H9 (cell line): ENCODE data around the gene AHSG. TPM values are rescaled to one million over a fixed set of nuclear protein-coding genes. Genes with fewer than 3 reads are reported as not detected.

Source experiments
- DNase-seq: peaks from one replicate; pipeline ENCODE4 v3.0.0-alpha.2; 2017
- H2AFZ ChIP-seq: one replicate; pipeline ENCODE4 v1.6.1; 2013; ENCODE audit warnings: mild to moderate bottlenecking, low read length, control low read depth, moderate library complexity
- H2AK5ac ChIP-seq: 2 replicates; pipeline ENCODE4 v1.6.1; 2013; ENCODE audit warnings: low read length, control low read depth, mixed read lengths; ENCODE audit not compliant: insufficient read length
- H2BK120ac ChIP-seq: one replicate; pipeline ENCODE4 v1.6.1; 2013; ENCODE audit warnings: low read depth, mild to moderate bottlenecking, low read length, control low read depth, inconsistent platforms; ENCODE audit not compliant: poor library complexity, severe bottlenecking
- H2BK12ac ChIP-seq: 2 replicates; pipeline ENCODE4 v1.6.1; 2013; ENCODE audit warnings: low read length, control low read depth, mixed read lengths, low read depth; ENCODE audit not compliant: insufficient read length
- H2BK15ac ChIP-seq: 2 replicates; pipeline ENCODE4 v1.6.1; 2013; ENCODE audit warnings: low read depth, low read length, control low read depth
- H2BK20ac ChIP-seq: one replicate; pipeline ENCODE4 v1.6.1; 2013; ENCODE audit warnings: low read depth, mild to moderate bottlenecking, low read length, control low read depth, inconsistent platforms; ENCODE audit not compliant: poor library complexity, severe bottlenecking
- H2BK5ac ChIP-seq: 2 replicates; pipeline ENCODE4 v1.6.1; 2013; ENCODE audit warnings: low read length, control low read depth, mixed read lengths; ENCODE audit not compliant: insufficient read length
- H3K14ac ChIP-seq: 2 replicates; pipeline ENCODE4 v1.6.1; 2013; ENCODE audit warnings: low read length, control low read depth; ENCODE audit not compliant: insufficient read depth
- H3K18ac ChIP-seq: 2 replicates; pipeline ENCODE4 v1.6.1; 2013; ENCODE audit warnings: low read depth, mild to moderate bottlenecking, mixed read lengths, low read length, control low read depth; ENCODE audit not compliant: insufficient read length
- H3K23ac ChIP-seq: 2 replicates; pipeline ENCODE4 v1.6.1; 2013; ENCODE audit warnings: low read length, control low read depth, mixed read lengths, low read depth; ENCODE audit not compliant: insufficient read length
- H3K23me2 ChIP-seq: 2 replicates; pipeline ENCODE4 v1.6.1; 2013; ENCODE audit warnings: low read depth, mild to moderate bottlenecking, mixed read lengths, low read length, control low read depth; ENCODE audit not compliant: insufficient read length, poor library complexity, severe bottlenecking
- H3K27ac ChIP-seq: 2 replicates; pipeline ENCODE4 v1.5.1; 2013; ENCODE audit warnings: low read length, control low read depth, mixed read lengths, low read depth; ENCODE audit not compliant: insufficient read length
- H3K27me3 ChIP-seq: 2 replicates; pipeline ENCODE4 v1.6.1; 2013; ENCODE audit warnings: low read length, control low read depth, inconsistent platforms; ENCODE audit not compliant: insufficient read depth
- H3K4ac ChIP-seq: 2 replicates; pipeline ENCODE4 v1.6.1; 2013; ENCODE audit warnings: low read depth, mild to moderate bottlenecking, control low read depth, inconsistent platforms, low read length, moderate library complexity
- H3K4me1 ChIP-seq: 2 replicates; pipeline ENCODE4 v1.6.1; 2013; ENCODE audit warnings: low read length, control low read depth, inconsistent platforms; ENCODE audit not compliant: insufficient read depth
- H3K4me2 ChIP-seq: 2 replicates; pipeline ENCODE4 v1.6.1; 2013; ENCODE audit warnings: low read length, control low read depth, mixed read lengths; ENCODE audit not compliant: insufficient read length, insufficient read depth
- H3K56ac ChIP-seq: 2 replicates; pipeline ENCODE4 v1.6.1; 2013; ENCODE audit warnings: low read depth, mild to moderate bottlenecking, mixed read lengths, low read length, control low read depth; ENCODE audit not compliant: insufficient read length
- H3K79me1 ChIP-seq: 2 replicates; pipeline ENCODE4 v1.6.1; 2013; ENCODE audit warnings: low read depth, mild to moderate bottlenecking, moderate library complexity, low read length, control low read depth, inconsistent platforms; ENCODE audit not compliant: insufficient read depth, poor library complexity, severe bottlenecking
- H3K79me2 ChIP-seq: 2 replicates; pipeline ENCODE4 v1.6.1; 2013; ENCODE audit warnings: low read length, control low read depth, inconsistent platforms; ENCODE audit not compliant: insufficient read depth
- H3K9ac ChIP-seq: 2 replicates; pipeline ENCODE4 v1.6.1; 2013; ENCODE audit warnings: low read length, control low read depth, mixed read lengths; ENCODE audit not compliant: insufficient read length; ENCODE audit errors: extremely low read depth
- H3K9me3 ChIP-seq: one replicate; pipeline ENCODE4 v1.6.1; 2013; ENCODE audit warnings: low read depth, low read length, inconsistent platforms; ENCODE audit not compliant: control insufficient read depth
- H3T11ph ChIP-seq: one replicate; pipeline ENCODE4 v1.6.1; 2013; ENCODE audit warnings: mild to moderate bottlenecking, low read length, control low read depth, inconsistent platforms
- H4K20me1 ChIP-seq: one replicate; pipeline ENCODE4 v1.6.1; 2013; ENCODE audit not compliant: control insufficient read depth, insufficient read length, insufficient read depth
- H4K5ac ChIP-seq: 2 replicates; pipeline ENCODE4 v1.6.1; 2013; ENCODE audit warnings: low read depth, mild to moderate bottlenecking, mixed read lengths, low read length, control low read depth; ENCODE audit not compliant: insufficient read length
- H4K8ac ChIP-seq: replicated peaks from 2 replicates; pipeline ENCODE4 v1.6.1; 2013; ENCODE audit warnings: low read length, control low read depth, mixed read lengths, low read depth; ENCODE audit not compliant: insufficient read length
- H4K91ac ChIP-seq: 2 replicates; pipeline ENCODE4 v1.6.1; 2013; ENCODE audit warnings: low read depth, mild to moderate bottlenecking, moderate library complexity, mixed read lengths, low read length, control low read depth; ENCODE audit not compliant: insufficient read length
- H3K27ac Mint-ChIP-seq, 3 experiments: 2 replicates in 2 of 3; 3 replicates in 1 of 3; pipeline ENCODE4 v1.8.0; 2020 to 2021; ENCODE audit warnings: mixed read lengths in 3 of 3, mild to moderate bottlenecking in 1 of 3, moderate library complexity in 1 of 3
- H3K27me3 Mint-ChIP-seq: 2 replicates; pipeline ENCODE4 v1.8.0; 2021; ENCODE audit warnings: low read depth, mild to moderate bottlenecking, moderate library complexity, mixed read lengths
- H3K36me3 Mint-ChIP-seq, 3 experiments: 2 replicates in 2 of 3; 3 replicates in 1 of 3; pipeline ENCODE4 v1.8.0; 2020 to 2021; ENCODE audit warnings: low read depth in 3 of 3, mixed read lengths in 3 of 3; ENCODE audit not compliant: insufficient read depth in 1 of 3
- H3K4me1 Mint-ChIP-seq, 2 experiments: 2 replicates each; pipeline ENCODE4 v1.8.0; 2020; ENCODE audit warnings: mixed read lengths in 2 of 2
- H3K4me3 Mint-ChIP-seq, 2 experiments: 2 replicates in 1 of 2; 3 replicates in 1 of 2; pipeline ENCODE4 v1.8.0; 2020 to 2021; ENCODE audit warnings: mild to moderate bottlenecking in 2 of 2, mixed read lengths in 2 of 2, moderate library complexity in 1 of 2
- H3K9me3 Mint-ChIP-seq, 2 experiments: 2 replicates in 1 of 2; 3 replicates in 1 of 2; pipeline ENCODE4 v1.8.0; 2020; ENCODE audit warnings: mild to moderate bottlenecking in 2 of 2, mixed read lengths in 2 of 2, moderate library complexity in 1 of 2
- WGBS: extraction: QIAGEN DNeasy Blood & Tissue Kit; methylation state at CpG from one replicate; pipeline ENCODE4 v1.1.7; 2013; ENCODE audit warnings: missing lambda C conversion rate, low lambda C conversion rate, mixed read lengths; ENCODE audit not compliant: insufficient read length; ENCODE audit errors: extremely low coverage; 5-methylcytosine and 5-hydroxymethylcytosine counted together
- total RNA-seq: library from RNA; stranded (reverse); gene quantifications from 2 replicates; pipeline ENCODE4 v1.2.1, GENCODE V29; 2021
- TF ChIP-seq, protein P1 (sequence below): fragments of 200-600 bp; sonication (generic); conservative IDR thresholded peaks from 3 replicates; pipeline ENCODE4 v1.8.0; 2021; ENCODE audit warnings: antibody characterized with exemption, mild to moderate bottlenecking

AHSG gene
- total RNA-seq, 1 experiment from 2014 or later, result not detected

DNA sequence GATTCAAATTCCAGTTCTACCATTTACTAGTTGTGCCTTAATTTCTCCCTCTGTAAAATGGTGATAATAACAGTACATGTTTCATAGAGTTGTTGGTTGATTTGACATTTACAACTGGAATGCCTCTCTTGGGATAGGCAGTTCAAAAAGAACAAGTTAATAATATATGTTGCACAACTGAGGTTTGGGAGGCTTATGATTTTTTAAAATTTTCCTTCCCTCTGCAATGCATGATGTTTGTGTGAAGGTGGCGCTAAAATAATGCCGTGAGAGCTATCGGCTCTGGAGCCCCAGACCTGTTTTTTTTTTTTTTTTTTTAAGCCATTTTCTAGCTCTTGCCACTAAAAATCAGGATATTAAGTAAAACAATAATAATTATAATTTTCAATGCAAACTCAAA, 23.7 kb upstream of the AHSG start:
- no peak overlapping the region for H3K14ac ChIP-seq
- H2AFZ ChIP-seq, result no peak overlapping the region
- H3K79me1 ChIP-seq, result no peaks in the 10 kb centered on the region
- no peak overlapping the region for H4K8ac ChIP-seq
- no peak overlapping the region for H3T11ph ChIP-seq
- WGBS, result no CpG with 5 or more reads among the region's 3 CpGs
- no peak overlapping the region for H3K56ac ChIP-seq
- H3K23me2 ChIP-seq, result no peaks in the 10 kb centered on the region
- H3K4me3 Mint-ChIP-seq, result no peak overlapping the region
- no peak overlapping the region for H3K9ac ChIP-seq
- peaks cover 13 to 22% (median 21%) of the 10 kb centered on the region in 3 experiments; a peak in 6 of 7 replicates for H3K36me3 Mint-ChIP-seq
- H3K27ac ChIP-seq, result no peak overlapping the region
- no peak overlapping the region for H3K27ac Mint-ChIP-seq
- no peak overlapping the region for H2BK5ac ChIP-seq
- no peaks in the 10 kb centered on the region for H3K4me1 ChIP-seq
- no peaks in the 10 kb centered on the region for H3K4me1 Mint-ChIP-seq
- no peak overlapping the region for H4K91ac ChIP-seq
- H3K18ac ChIP-seq, result no peak overlapping the region
- H2BK120ac ChIP-seq, result no peak overlapping the region
- no peak overlapping the region for H3K23ac ChIP-seq
- H3K4ac ChIP-seq, result no peak overlapping the region
- H2BK15ac ChIP-seq, result no peak overlapping the region
- no peak overlapping the region for H3K4me2 ChIP-seq
- H2AK5ac ChIP-seq, result no peak overlapping the region
- no peaks in the 10 kb centered on the region for H3K9me3 ChIP-seq
- no peak for DNase-seq
- TF ChIP-seq, protein P1, sequence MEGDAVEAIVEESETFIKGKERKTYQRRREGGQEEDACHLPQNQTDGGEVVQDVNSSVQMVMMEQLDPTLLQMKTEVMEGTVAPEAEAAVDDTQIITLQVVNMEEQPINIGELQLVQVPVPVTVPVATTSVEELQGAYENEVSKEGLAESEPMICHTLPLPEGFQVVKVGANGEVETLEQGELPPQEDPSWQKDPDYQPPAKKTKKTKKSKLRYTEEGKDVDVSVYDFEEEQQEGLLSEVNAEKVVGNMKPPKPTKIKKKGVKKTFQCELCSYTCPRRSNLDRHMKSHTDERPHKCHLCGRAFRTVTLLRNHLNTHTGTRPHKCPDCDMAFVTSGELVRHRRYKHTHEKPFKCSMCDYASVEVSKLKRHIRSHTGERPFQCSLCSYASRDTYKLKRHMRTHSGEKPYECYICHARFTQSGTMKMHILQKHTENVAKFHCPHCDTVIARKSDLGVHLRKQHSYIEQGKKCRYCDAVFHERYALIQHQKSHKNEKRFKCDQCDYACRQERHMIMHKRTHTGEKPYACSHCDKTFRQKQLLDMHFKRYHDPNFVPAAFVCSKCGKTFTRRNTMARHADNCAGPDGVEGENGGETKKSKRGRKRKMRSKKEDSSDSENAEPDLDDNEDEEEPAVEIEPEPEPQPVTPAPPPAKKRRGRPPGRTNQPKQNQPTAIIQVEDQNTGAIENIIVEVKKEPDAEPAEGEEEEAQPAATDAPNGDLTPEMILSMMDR, result peak; percentile 66
- H4K5ac ChIP-seq, result no peak overlapping the region
- H3K9me3 Mint-ChIP-seq, result no peaks in the 10 kb centered on the region
- H4K20me1 ChIP-seq, result no peaks in the 10 kb centered on the region
- H2BK12ac ChIP-seq, result no peak overlapping the region
- no peaks in the 10 kb centered on the region for H3K27me3 ChIP-seq
- no peaks in the 10 kb centered on the region for H3K27me3 Mint-ChIP-seq
- no peaks in the 10 kb centered on the region for H3K79me2 ChIP-seq
- no peak overlapping the region for H2BK20ac ChIP-seq
